OCI-M1 (cell line): ENCODE data around the gene VAV1.
A peak's percentile ranks its signal among the peaks of the same experiment; 100 is the strongest.
"Not testable (repeated sequence)": the region's sequence is repeated elsewhere in the genome, so short reads cannot be mapped to it uniquely, and the experiment has no call there.

Experiments
- DNase-seq: peaks from one replicate; lab custom pipeline; 2025; lab: John Stamatoyannopoulos, UW

VAV1 gene

GRCh38 chr19:6819323-6819722 is 46.8 kb downstream of the VAV1 start:
- DNase-seq: no peak

- no peak for DNase-seq
Observed at GRCh38 chr19:6820237-6820636, 47.7 kb downstream of the VAV1 start.

GRCh38 chr19:6821639-6822310 is 49.3 kb downstream of the VAV1 start:
- DNase-seq: no peak

GRCh38 chr19:6822311-6822670 is 49.8 kb downstream of the VAV1 start:
- DNase-seq: no peak

- DNase-seq: no peak
Observed at GRCh38 chr19:6825076-6825774, 52.7 kb downstream of the VAV1 start.

- DNase-seq: no peak
Observed at GRCh38 chr19:6826281-6826920, 53.9 kb downstream of the VAV1 start.

- DNase-seq: no peak
Observed at GRCh38 chr19:6828306-6828697, 55.8 kb downstream of the VAV1 start.

GRCh38 chr19:6828698-6829633 is 56.5 kb downstream of the VAV1 start:
- DNase-seq: peak; percentile 82

- DNase-seq: not testable (repeated sequence)
Observed at GRCh38 chr19:6829829-6830228, 57.3 kb downstream of the VAV1 start.

GRCh38 chr19:6831084-6831483 is 58.6 kb downstream of the VAV1 start:
- not testable (repeated sequence) for DNase-seq

GRCh38 chr19:6832412-6832811 is 59.9 kb downstream of the VAV1 start:
- DNase-seq: no peak

GRCh38 chr19:6833166-6833790 is 60.8 kb downstream of the VAV1 start:
- no peak for DNase-seq

GRCh38 chr19:6834433-6834832 is 61.9 kb downstream of the VAV1 start:
- no peak for DNase-seq

GRCh38 chr19:6835501-6835900 is 63.0 kb downstream of the VAV1 start:
- no peak for DNase-seq

- DNase-seq: no peak
Observed at GRCh38 chr19:6837525-6837924, 65.0 kb downstream of the VAV1 start.

- DNase-seq: no peak
Observed at GRCh38 chr19:6838062-6838655, 65.7 kb downstream of the VAV1 start.

- DNase-seq: no peak
Observed at GRCh38 chr19:6842871-6843607, 70.5 kb downstream of the VAV1 start.

GRCh38 chr19:6847828-6848200 is 75.3 kb downstream of the VAV1 start:
- DNase-seq: no peak

GRCh38 chr19:6848986-6849385 is 76.5 kb downstream of the VAV1 start:
- no peak for DNase-seq

- DNase-seq: no peak
Observed at GRCh38 chr19:6849876-6850275, 77.4 kb downstream of the VAV1 start.

GRCh38 chr19:6851359-6851758 is 78.9 kb downstream of the VAV1 start:
- no peak for DNase-seq
